IMR-90 (cell line): ENCODE measurements around the gene NAA35.

Source experiments
- CEBPB ChIP-seq: IDR thresholded peaks from 2 replicates; pipeline ENCODE4 v1.6.1; 2012; ENCODE audit warnings: low read depth, low read length, improper control_type of control experiment
- CHD1 ChIP-seq: IDR thresholded peaks from 2 replicates; pipeline ENCODE4 v1.6.1; 2012; ENCODE audit warnings: low read depth, low read length, improper control_type of control experiment
- MAZ ChIP-seq: IDR thresholded peaks from 2 replicates; pipeline ENCODE4 v1.6.1; 2012; ENCODE audit warnings: low read depth, mild to moderate bottlenecking, low read length, improper control_type of control experiment, moderate library complexity, borderline replicate concordance
- MXI1 ChIP-seq: IDR thresholded peaks from 2 replicates; pipeline ENCODE4 v1.6.1; 2012; ENCODE audit warnings: low read depth, mild to moderate bottlenecking, low read length, moderate library complexity, borderline replicate concordance
- POLR2A ChIP-seq: IDR thresholded peaks from 2 replicates; pipeline ENCODE4 v1.6.1; 2012; ENCODE audit warnings: mild to moderate bottlenecking, low read depth, low read length
- RAD21 ChIP-seq: IDR thresholded peaks from 2 replicates; pipeline ENCODE4 v1.6.1; 2012; ENCODE audit warnings: low read length, improper control_type of control experiment
- RCOR1 ChIP-seq: IDR thresholded peaks from 2 replicates; pipeline ENCODE4 v1.6.1; 2012; ENCODE audit warnings: mild to moderate bottlenecking, low read length, improper control_type of control experiment; ENCODE audit not compliant: insufficient replicate concordance
- RFX5 ChIP-seq: IDR thresholded peaks from 2 replicates; pipeline ENCODE4 v1.8.0; 2012; ENCODE audit warnings: low read depth, mild to moderate bottlenecking, low read length, moderate library complexity
- SMC3 ChIP-seq: fragments of 150-350 bp; IDR thresholded peaks from 2 replicates; pipeline ENCODE4 v1.6.1; 2016; ENCODE audit warnings: low read depth, mild to moderate bottlenecking, antibody characterized with exemption, low read length, moderate library complexity
- USF2 ChIP-seq: fragments of 150-350 bp; IDR thresholded peaks from 2 replicates; pipeline ENCODE4 v1.6.1; 2017; ENCODE audit warnings: mild to moderate bottlenecking, antibody characterized with exemption, low read length, low read depth
- TF ChIP-seq, protein P1 (sequence below): conservative IDR thresholded peaks from 2 replicates; pipeline ENCODE4 v1.5.1; 2012; ENCODE audit warnings: mild to moderate bottlenecking, low read depth, low read length, improper control_type of control experiment

DNA sequence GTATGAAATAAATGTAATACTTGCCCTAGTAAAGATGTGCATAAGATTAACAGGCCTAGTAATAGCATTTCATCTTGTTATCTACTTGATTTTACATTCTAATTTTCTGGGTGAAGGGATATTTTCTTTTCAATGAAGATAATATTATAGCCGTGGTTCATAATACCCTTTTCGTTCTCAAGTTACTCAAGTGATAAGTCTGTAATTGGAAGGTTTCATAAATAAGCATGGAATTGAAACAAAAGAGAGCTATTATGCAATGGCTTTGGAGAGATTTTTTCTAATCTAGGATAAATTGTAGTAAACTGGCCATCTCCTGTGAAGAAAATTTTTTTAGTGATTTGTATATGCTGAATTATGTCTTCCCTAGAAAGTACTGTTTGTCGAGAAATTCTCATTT is 19.0 kb downstream of the NAA35 start:
- TF ChIP-seq, protein P1, sequence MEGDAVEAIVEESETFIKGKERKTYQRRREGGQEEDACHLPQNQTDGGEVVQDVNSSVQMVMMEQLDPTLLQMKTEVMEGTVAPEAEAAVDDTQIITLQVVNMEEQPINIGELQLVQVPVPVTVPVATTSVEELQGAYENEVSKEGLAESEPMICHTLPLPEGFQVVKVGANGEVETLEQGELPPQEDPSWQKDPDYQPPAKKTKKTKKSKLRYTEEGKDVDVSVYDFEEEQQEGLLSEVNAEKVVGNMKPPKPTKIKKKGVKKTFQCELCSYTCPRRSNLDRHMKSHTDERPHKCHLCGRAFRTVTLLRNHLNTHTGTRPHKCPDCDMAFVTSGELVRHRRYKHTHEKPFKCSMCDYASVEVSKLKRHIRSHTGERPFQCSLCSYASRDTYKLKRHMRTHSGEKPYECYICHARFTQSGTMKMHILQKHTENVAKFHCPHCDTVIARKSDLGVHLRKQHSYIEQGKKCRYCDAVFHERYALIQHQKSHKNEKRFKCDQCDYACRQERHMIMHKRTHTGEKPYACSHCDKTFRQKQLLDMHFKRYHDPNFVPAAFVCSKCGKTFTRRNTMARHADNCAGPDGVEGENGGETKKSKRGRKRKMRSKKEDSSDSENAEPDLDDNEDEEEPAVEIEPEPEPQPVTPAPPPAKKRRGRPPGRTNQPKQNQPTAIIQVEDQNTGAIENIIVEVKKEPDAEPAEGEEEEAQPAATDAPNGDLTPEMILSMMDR, result no peak
- TF ChIP-seq CEBPB (peak; percentile 30; the same call in 1 of the 2 replicates), SMC3 (no peak), POLR2A (no peak), USF2 (no peak), CHD1 (no peak), RAD21 (no peak), MXI1 (no peak), MAZ (no peak), RFX5 (no peak), RCOR1 (no peak)
